Renal cortical epithelial cell (primary cell): Measurements from ENCODE around the gene SHISAL1. TPM values are rescaled to one million over a fixed set of nuclear protein-coding genes. Genes with fewer than 3 reads are reported as not detected.
A peak's percentile ranks its signal among the peaks of the same experiment; 100 is the strongest.
"Not testable (repeated sequence)": the region's sequence is repeated elsewhere in the genome, so short reads cannot be mapped to it uniquely, and the experiment has no call there.

Experiments used
- DNase-seq: peaks from one replicate; pipeline ENCODE4 v3.0.0-alpha.2; 2011; ENCODE audit warnings: low read depth
- total RNA-seq: library from RNA; depleted of rRNA; stranded (reverse); fragments of >200 nt; gene quantifications from 2 replicates; pipeline ENCODE4 v1.2.3, GENCODE V29; 2014

Gene SHISAL1
- total RNA-seq, 1 donor from 2014 or later = 0.05 TPM

- no peak for DNase-seq
Observed at GRCh38 chr22:44328326-44328725, 15.6 kb upstream of the SHISAL1 start.

GRCh38 chr22:44326491-44326885 lies 13.7 kb upstream of the SHISAL1 start:
- DNase-seq = no peak

DNA sequence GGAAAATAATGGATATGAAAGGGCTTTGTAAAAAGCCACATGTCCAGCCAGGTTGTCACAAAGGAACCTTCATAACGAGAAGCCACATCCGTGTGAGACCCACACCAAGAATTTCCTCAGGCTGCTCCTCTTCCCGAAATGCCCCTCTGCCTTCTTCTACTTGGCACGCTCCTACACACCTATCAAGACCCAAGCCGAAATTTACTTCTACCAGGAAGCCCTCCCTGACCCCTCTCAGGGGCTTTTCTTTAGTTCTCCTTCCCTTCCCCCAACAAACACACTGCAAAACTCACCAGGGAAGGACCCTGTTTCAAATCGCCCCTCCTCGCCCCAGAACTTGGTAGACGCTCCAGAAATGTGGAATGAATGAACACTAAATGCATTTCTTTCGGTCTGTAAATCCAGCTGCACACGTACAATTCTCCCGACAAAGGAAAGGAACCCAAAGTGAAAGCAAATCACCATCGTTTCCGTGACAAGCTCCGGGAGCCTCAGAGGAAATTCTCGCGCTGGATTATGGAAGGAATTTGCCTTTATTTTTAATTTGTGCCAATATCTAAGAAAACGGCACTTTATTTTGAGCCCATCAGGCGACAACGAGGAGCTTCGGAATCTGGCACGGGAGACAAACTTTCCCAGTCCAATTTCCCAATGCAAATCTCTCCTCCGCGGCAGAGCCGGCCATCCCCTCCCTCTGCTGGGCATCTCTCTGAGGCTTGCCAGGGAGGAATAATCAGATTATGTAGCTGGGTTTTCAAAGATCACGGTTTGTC lies 13.2 kb upstream of the SHISAL1 start:
- peak; percentile 22 for DNase-seq

DNA sequence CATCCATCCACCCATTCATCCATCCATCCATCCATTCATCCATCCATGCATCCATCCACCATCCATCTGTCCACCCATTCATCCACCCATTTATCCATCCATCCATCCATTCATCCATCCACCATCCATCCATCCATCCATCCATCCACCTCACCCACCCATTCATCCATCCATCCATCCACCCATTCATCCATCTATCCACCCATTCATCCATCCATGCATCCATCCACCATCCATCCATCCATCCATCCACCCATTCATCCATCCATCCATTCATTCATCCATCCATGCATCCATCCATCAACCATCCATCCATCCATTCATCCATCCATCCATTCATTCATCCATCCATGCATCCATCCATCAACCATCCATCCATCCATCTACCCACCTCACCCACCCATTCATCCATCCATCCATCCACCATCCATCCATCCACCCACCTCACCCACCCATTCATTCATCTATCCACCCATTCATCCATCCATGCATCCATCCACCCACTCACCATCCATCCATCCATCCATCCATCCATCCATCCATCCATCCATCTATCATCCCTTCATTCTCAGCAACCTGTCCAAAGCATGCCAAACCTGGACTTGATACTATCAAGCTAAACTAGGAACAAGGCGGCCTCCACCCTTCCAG lies 10.5 kb upstream of the SHISAL1 start:
- DNase-seq = not testable (repeated sequence)

- DNase-seq = no peak
Observed at GRCh38 chr22:44319685-44320084, 6.9 kb upstream of the SHISAL1 start.

- no peak for DNase-seq
Observed at GRCh38 chr22:44318751-44319150, 6.0 kb upstream of the SHISAL1 start.

DNA sequence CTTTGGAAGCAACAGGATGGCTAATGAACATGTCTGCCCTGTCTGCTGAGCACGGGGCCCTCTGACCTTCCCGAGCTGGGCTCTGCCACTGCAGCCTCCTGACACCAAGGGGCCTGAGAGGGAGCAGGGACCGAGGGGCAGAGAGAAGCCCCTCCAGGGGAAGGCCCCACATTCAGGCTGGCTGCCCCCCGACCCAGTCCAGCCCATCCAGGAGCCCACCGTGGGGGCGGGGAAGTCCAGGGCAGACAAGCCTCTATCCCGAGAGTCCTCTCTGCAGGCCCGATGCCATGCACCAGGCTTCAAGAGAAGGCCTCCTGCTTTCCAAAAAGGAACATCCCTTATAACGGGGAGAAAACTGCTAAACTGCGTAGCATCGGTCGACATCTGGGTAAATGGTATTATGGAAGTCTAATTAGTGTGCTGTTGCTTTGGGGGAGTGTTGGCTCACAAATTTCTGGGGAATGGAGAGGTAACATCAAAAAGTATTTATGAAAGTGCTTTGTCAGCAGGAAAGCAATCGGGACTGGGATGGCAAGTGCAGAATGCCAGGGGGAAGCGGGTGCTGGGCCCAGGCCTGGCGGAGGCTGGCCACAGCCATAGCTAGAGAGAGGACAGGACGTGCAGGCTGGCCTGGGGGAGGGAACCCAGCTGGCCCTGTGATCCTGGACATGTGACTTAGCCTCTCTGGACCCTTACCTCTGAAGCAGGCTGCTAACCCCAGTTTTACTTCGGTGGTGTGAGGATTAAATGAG lies 5.3 kb upstream of the SHISAL1 start:
- no peak for DNase-seq

- DNase-seq = no peak
Observed at GRCh38 chr22:44317123-44317444, 4.3 kb upstream of the SHISAL1 start.

GRCh38 chr22:44316393-44317122 lies 3.8 kb upstream of the SHISAL1 start:
- no peak for DNase-seq

DNA sequence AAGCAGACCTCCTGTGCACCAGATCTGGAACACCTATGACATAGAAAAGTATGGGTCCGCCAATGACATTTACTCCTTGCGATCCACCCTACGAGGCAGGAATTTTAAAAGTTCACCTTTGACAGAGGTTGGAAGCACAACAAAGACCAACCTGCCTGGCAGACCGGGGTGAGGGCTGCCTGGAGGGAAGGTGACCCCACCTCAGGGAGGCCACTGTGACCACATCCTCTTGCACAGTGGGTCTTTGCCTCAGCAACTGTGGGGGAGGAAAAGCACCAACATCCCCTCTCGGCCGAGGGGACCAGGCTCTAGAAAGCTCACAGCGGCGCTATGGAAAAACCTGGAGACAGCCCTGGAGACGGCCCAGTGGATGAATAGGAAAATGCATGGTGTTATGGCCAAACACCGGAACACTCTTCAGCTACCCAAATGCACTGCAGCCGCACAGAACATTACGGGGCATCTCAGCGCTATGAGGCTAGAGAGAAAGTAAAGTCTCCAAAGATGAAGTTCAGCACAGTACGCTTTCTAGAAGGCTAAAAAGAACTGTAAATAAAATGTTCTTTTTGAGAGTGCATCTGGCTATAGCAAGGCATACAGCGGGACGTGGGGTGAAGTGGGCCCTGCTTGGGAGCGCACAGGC lies 1.8 kb upstream of the SHISAL1 start:
- DNase-seq = no peak

GRCh38 chr22:44313385-44314006 lies 745 bp upstream of the SHISAL1 start:
- no peak for DNase-seq

GRCh38 chr22:44311855-44312170 lies 938 bp downstream of the SHISAL1 start:
- DNase-seq = peak; percentile 58

DNA sequence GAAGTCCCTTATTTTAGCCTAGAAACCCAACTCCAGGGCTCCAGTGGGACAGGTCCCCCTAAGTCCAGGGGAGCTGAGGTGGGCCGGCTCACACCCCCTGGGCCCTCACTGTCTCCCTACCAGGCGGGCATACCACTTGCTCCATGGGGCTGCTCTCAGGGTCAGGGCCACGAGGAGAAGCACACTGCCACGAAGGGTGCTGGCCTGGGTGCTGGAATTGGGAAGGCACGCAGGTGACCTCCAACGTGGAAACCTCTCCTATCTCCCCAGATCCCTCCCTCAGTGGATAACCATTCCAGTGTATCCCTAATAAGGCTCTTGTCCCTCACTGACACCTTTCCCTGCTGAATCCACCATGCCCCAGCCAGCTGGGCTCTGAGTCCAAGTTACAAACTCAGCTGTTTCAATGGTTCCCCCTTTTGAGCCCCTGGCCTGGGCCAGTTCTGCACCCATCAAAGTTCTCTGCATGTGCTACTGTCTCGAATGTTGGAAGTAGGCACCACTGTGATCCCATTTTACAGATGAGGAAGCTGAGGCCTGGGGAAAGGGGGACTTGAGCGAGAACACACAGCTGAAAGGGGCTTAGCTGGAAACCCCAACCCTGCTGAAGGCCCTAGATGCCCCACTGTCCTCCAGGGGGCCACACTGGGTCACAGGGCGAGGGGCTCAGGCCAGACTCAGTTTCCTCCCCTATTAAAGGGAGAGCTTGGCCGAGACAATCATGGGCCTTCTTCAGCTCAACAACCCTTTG lies 1.5 kb downstream of the SHISAL1 start:
- DNase-seq = no peak

DNA sequence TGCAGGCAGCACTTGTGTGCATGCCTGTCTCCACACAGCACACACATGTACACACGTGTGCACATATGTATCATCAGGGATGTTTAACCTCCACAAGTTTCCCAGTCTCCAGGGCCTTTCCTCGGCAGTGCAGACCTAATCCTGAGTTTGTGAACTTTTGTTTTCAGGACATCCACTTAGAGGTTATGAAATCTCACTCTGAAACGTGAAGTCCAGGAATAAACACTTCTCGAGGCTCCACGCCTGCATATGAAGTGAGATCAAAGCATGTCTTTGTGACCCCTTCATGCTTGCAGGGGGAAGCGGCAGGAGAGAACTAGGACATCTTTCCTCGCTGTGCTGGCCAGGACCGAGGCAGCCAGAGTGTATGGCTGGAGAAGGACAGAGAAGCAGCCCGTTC lies 3.1 kb downstream of the SHISAL1 start:
- DNase-seq = no peak

DNA sequence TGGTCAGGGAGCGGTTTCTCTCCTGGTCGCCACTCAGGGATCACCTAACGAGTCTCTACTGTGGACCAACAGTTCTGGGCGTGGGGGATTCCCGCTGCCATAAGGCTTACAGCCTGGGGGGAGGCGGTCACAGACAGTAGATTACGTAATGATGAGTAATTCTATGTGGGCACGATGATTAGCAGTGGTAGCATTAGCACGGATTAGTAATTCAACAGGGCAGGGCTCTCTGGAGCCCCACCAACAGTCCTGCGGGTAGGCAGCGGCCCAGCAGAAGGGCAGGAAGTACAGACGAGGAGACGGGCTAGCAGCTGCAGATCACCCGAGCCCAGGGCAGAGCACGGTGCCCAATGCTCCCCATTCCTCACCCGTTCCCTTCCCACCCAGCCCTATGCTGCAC lies 3.6 kb downstream of the SHISAL1 start:
- peak; percentile 84 for DNase-seq

- no peak for DNase-seq
Observed at GRCh38 chr22:44307509-44308169, 5.1 kb downstream of the SHISAL1 start.

GRCh38 chr22:44305888-44306287 lies 6.9 kb downstream of the SHISAL1 start:
- DNase-seq = no peak

DNA sequence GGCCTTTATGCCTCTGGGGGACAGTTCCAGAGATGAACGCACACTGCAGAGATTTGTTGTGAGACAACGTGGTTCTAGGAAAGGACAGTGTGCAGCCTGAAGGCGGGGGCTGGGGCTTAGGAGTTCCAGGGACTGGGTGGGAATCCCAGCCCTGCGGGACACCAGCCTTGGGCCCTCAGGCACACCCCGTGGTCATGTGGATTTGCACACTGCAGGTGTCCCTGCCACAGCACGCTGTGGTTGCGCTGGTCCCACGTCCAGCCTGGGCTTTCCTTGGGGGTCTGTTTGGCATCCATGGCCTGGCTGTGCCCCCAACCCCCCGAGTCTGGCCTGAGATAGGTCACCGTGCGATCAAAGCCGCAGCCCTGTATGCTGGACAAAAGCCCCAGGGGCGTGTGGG lies 7.3 kb downstream of the SHISAL1 start:
- DNase-seq = no peak

DNA sequence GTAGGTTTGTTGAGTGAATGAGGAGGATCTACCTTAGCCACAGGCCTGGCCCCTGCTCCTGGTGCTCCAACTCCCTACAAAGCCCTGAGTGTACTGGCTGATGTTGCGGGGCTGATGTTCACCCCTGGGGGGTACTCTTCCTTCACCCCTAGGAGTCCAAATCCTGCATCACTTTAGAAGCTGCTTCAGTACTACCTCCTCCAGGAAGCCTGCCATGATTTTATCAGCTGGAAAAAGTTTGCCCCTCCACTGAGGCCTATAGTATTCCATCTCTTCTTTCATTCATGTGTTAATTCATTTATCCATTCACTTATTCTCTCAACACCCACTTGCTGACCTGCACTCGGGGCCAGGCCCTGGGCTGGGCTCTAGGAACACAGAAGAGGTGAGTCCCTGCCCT lies 7.8 kb downstream of the SHISAL1 start:
- DNase-seq = no peak

- DNase-seq = no peak
Observed at GRCh38 chr22:44304354-44304753, 8.4 kb downstream of the SHISAL1 start.
